NOMO-1 (cell line): ENCODE data around the gene ZMIZ1.

ENCODE experiments used
- DNase-seq, 2 experiments: peaks; one replicate each; lab custom pipeline; 2025; ENCODE audit not compliant: unreplicated experiment in 2 of 2; lab: John Stamatoyannopoulos, UW

ZMIZ1 gene

DNA sequence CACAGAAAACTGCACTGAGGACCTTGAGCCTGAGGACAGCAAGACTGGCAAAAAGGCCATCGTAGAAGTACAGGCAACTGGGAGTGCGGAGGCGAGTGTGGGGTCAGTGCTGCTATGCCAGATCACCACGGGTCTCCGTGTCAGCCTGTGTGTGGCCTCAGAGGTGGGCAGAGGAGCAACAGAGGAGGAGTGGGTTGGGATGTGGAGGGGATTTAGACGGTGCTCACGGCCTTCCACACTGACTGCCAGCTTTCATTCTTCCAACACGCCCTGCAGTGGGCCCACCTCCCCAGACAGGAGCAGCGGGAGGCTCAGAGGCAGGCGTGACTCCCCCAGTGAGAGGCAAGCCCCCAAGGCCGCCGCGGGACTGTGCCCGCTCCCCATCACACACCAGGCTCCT lies 17.0 kb upstream of the ZMIZ1 start:
- no peak for DNase-seq

DNA sequence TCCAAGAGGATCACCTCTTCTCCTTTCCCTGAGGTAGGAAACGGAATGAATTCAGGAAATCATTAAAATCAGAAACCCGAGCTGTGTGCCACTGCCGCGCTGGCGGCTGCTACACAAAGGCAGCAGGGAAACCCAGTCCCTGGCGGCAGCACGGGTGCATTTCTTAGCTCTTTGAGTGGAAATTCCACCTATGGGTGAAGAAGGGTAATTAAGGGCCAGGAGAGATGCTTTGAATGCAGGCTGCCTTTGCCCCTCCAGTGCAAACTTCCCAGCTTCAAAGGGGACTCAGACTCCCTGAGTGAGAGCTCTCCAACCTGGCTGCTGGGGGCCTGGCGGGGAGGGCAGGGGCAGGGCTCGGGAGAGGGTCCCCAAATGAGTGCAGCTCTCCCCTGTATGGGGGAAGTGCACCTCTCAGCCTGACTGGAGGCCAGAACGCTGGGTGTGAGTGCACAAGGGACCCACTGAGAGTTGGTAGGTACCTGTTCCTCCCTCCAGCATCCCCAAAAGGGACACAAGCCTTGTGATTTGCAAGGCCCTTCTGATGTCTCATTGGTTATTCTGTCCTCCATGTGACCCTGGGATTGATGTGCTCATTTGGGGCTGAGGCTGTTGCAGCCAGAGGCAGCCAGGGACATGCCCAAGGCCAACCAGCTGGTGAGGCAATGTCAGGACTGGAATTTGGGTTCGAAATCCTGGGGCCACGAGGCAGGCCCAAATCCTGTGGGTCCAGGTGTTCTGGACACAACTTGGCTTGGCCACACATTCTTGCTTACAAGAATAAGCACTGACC lies 16.3 kb upstream of the ZMIZ1 start:
- DNase-seq, result no peak

DNA sequence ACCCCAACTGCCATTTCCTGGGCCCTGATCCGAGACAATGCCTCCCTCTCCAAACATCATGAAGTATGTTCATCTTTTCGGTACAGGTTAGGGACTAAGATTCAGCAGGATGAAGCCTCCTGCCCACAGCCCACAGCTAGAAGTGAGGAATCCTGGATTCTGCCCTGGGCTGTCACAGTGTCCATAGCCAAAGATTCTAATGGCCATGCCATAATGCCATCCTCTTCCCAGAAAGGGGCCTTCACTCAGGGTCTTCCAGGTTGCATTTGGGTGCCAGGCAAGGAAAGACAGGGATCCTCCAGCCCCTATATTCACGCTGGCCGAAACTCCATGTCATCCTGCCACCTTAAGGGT lies 15.7 kb upstream of the ZMIZ1 start:
- no peak for DNase-seq

DNA sequence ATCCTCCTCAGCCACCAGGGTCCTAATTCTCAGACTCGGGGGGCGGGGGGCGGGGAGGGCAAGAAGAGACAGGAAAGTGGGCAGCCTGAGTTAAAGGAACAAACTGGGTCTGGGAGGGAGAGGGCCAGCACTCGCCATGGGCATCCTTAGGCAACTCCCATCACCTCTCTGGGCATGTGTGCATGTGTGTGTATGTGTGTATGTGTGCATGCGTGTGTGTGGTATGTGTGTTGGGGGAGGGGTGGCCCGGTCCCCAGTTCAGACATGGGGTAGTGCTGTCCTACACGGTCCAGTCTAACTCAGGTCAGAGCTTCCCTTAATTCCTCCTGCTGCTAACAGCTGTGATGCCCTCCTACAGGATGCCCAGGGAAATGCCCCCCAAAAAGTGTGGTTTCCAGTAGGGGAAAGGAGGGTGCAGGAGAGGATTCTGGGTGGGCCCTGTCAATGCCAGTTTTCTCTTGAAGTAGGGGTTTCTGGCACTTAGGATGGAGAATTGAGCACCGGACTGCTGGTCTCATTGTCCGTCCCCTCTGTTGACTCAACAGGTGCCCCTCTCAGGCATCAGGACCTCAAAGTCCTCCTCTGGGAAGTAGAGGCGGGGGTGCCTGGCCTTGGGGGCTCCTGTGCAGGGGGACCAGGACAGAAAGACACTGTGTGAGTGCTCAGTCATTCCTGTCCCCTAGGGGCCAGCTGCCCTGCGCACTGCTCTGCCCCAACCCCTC lies 15.1 kb upstream of the ZMIZ1 start:
- DNase-seq, result no peak

DNA sequence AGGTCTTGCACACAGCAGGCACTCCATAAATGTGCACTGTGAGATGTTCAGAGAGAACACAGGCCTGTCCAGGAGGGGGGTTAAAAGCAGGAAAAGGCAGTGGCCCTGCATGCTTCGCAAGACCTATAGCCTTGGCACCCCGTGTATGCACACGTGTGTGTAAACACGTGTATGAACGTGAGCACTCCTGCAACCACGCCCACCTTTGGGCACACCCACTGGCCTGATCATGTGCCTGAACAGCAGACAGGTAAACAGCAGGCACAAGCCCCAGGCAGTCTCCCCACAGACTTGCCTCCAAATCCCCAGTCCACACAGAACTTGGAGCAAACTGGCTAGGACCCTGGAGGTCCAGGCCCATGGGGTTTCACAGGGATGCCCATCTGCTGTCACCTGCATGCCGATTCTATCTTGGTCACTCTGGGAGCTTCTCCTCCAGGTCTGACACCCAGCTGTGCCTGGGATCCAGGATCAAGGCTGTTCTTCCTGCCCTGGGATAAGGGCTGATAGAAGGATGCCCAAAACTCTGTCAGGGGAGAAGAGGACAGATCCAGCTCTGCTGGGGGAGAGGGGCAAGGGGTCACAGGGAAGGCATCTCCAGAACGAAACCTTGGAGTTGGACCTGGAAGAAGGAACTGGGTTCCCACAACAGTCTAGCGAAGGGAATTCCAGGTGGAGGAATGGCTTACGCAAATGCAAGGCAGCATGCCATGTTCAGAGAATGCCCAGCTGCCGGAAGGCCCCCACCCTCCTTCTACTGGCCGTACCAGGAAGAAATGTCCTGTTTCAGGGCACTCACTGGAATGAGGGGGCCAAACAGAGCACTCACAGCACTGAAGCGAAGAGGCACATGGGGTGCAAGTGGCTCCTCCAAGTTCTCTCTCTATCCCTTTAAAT lies 14.3 kb upstream of the ZMIZ1 start:
- DNase-seq, result no peak

DNA sequence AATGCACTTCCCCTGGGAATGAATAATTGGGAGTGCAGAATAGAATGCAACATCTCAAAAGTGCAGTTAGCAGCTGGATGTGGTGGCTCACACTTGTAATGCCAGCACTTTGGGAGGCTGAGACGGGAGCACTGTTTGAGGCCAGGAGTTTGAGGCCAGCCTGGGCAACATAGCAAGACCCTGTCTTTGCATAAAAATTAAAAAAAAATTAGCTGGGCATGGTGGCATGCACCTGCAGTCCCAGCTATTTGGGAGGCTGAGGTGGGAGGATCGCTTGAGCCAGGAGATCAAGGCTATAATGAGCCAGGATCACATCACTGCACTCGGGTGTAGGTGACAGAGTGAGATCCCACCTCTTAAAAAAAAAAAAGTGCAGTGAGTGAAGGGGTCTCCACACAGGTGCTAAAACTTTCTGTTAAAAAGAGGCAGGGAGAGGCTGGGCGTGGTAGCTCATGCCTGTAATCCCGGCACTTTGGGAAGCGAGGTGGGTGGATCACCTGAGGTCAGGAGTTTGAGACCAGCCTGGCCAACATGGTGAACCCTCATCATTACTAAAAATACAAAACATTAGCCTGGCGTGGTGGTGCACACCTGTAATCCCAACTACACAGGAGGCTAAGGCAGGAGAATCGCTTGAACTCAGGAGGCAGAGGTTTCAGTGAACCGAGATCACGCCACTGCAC lies 13.5 kb upstream of the ZMIZ1 start:
- DNase-seq, result no peak

DNA sequence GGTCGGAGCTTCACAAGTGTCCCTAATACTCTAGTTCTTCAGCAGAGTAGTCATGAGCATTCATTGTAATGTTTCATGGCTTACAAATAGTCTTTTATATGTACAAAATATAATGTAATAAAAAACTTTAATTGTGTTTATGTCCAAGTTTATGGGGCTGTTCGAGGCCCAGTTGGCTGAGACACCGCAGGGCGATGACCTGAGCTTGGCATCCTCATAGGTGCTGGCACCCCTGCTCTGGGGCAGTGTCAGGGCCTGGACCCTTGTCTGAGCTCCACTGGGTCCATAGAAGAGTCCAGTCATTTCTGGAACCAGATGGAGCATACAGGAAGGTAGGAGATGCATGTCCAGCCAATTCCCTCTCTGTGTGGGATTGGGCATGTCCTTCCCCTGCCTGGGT lies 12.9 kb upstream of the ZMIZ1 start:
- DNase-seq, result no peak

DNA sequence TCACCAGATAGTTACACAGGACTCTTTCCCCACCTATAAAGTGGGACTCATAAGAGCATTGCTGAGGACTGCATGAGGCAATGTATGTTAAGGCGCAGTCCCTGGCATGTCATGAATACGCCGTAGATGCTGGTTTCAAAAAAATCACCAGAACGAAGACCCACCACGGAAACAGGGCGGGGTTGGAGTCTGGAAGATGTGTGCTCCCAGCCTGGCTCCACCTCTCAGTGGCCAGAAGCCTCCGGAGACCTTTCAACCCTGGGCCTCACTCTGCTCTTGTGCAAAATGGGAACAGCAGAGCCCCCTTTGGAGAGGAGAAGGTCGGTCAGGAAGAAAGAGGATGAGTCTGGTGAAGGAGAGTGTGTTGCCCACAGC lies 12.4 kb upstream of the ZMIZ1 start:
- no peak for DNase-seq

DNA sequence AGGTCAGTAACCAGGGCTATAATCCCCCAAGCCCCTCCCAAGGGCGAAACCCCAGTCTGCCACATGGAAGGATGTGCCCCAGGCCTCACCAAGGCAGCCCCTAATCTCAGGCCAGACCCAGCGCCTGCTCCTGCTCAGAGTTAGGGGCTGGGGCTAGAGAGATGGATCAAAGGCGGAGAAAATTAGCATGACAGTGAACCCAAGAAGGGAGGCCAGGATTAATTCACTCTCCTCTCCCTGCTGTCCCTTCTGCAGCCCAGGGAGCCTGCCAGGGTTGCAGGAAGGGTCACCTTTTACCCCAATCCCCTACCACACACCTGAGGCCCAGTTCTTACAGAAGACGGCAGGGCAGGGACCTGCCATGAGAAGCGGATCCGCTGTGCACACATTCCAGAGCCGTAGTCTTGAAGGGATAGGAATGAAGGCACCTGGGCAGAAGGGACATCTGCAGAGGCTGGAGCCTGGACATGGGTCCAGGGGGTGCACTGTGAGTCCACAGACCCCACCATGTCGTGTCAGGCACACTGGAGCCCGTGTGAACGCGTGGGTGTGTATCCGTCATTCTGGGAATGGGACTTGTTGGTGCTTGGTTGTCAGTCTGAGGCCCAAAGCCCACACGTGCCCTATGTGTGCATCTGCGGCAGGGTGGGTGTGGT lies 11.9 kb upstream of the ZMIZ1 start:
- DNase-seq, result no peak

DNA sequence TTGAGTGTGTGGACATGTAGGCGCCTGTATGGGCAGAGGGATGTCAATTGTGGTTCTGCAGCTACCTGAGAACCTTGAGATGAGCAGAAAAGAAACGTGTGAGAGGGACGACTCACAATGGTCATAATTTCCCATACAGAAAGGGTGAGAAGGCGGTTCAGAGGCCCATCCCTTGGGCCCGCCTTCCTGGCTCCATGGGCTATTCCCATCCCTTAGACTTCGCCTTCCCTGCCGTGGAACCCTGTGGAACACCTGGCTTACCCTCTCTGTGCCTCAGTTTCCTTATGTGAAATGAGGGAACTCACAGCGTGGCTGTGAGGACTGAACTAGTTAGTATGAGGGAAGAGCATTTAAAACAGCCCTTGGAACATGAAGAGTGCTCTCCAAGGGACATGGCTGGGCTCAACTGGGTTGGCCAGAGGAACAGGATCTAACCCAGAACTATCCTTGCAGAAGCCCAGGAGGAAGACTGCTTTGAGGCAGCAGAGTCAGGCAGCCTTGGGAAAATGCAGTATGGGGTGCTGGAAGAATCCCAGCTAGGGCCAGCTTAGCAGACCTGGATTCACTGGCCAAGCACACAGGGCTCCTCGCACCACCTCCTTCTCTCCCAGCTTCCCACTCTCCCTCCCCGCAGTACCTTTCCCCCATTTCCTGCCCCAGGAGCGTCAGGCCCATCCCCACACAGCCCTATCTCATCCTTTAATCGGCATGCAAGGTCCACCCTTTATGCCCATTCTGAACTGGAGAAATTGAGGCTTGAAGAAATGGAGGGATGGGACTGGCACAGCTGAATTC lies 11.1 kb upstream of the ZMIZ1 start:
- no peak for DNase-seq

DNA sequence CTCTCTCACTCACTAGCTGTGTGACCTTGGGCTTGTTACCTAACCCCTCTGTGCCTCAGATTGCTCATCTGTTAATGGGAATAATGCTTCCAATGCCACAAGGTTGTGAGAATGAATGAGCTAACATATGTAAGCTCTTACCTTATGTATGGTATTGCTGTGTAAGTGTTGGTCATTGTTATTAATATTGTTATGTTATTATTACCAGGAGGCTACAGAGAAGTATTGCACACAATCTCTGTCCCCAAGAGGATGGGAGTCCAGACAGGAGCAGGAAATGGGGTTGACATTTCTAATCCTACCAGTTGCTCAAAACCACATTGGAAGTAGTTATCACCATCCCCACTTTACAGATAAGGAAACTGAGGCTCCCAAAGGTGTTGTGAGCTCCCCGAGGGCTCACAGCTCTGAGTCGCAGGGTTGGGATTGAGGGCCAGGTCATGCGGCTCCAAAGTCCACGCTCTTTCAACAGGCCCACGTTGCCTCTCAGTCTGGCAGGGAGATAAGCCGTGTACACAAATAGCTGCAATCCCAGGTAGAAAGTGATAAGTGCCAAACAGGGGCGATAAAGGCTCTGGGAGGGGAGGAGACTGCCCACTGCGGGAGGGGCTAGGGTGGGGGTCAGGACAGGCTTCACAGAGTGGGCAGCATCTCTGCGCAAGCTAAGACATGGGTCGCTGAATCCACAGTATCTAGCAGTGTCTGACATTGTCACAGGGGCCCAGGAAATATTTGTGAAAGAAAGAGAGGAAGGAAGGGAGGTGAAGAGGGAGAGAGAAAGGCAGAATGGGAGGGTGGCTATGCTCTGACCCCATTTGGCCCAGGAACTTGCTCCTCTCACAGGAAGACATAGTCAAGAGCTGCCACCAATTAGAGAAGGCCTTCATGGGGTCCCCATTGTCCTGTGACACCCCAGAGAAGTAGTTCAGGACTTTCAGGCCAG lies 9.6 kb upstream of the ZMIZ1 start:
- DNase-seq, result no peak

DNA sequence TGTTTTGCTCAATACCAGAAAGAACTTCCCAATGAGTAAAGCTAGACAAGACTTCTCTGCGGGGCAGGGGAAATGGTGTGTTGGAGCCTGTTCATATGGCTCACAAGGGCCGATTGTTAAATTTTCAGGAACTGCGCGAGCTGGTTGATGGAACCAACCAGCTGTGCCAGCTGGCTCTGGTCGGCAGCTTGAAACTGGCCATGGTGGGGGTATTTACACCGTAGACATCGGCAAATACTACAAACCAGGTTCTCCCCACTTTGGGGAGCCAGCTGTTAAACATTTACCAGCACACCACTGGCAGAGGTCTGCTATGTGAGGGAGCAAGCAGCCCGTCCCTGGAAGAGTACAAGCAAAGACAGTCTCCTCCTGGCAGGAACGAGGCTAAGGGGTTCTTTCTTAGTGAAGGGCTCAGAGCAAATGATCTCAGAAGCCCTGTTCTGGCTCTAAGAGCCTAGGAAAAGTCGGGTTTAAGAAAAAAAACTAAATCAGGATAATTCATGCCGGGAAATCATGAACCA lies 8.8 kb upstream of the ZMIZ1 start:
- no peak for DNase-seq

DNA sequence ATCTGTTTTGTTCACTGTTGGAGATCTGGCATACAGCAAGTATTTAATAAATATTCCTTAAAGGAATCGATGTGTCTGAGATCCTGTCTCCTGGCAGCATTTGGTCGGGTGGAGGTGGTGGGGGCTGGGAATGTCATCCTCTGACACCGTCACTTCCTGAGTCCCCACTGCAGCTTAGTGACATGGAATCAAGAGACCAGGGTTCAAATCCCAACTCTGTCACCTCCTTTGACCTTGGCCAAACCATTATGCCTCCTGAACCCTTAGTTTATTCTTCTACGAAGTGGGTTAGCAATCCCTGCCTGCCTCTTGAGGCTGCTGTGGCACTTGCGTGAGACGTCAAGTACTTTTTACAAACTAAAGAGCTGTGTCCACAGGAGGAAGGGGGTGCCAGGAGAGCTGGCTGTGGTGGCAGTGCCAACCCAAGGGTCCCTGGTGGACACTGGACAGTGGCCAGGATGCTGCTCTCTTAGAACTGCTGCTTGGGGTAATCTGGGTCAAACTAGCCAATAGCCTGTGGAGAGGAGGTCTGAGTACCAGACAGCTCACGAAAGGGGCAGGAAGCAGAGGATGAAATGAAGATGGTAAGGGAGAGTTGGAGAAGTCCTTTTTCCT lies 8.0 kb upstream of the ZMIZ1 start:
- DNase-seq, result no peak

DNA sequence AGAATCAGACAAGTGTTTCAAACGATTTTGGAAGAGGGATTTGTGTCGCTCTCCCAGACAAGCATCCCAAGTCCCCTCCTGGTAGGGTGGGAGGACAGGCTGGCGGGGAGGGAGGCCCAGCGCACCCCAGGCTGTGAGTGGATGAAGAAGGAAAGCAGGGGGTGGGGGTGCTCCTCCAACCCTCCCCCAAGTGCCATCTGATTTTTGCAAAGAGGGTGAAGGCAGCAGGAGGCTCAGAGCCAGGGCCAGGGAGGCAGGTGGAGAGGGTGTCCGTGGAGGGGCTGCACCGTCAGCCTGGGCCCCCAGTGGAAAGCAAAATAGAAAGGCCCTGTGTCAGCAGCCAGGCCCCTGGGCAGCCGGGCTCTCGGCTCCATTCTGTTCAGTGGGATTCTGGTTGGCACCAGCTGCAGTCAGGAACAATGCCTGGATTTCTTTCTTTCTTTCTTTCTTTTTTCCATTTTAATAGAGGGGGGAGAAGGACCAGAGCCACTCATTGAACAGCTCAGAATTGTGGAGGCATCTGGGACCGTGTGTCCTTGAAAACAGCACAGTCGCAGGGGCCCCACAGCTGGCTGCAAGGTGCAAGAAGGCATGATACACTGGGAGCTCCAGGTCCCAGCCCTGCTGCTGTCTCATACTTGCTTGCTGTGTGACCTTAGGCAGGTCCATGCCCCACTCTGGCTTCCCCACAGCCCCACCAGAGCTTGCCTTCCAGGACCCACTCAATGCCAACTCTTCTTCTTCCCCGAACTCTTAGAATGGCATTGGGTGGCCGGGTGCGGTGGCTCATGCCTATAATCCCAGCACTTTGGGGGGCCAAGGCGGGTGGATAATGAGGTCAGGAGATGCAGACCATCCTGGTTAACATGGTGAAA lies 7.1 kb upstream of the ZMIZ1 start:
- no peak for DNase-seq

DNA sequence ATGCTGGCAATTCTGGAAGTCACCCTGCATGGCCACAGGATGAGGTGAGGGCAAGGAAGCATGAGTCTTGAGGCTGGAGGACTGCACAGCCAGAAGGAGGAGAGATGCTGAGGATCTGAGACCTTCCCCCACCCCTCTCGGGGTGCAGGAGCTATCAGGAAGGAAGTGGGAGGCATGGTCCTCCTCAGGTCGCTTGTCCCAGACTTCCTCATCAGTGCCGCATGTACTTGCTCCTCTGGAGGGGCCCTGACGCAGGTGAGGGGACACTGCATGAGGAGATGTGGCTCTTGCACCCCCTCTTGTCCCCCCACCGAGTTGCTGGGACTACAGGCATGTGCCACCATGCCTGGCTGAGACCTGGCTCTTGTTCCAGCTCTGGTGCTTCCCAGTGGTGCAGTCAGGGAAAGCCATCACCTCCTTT lies 5.7 kb upstream of the ZMIZ1 start:
- DNase-seq, result no peak

DNA sequence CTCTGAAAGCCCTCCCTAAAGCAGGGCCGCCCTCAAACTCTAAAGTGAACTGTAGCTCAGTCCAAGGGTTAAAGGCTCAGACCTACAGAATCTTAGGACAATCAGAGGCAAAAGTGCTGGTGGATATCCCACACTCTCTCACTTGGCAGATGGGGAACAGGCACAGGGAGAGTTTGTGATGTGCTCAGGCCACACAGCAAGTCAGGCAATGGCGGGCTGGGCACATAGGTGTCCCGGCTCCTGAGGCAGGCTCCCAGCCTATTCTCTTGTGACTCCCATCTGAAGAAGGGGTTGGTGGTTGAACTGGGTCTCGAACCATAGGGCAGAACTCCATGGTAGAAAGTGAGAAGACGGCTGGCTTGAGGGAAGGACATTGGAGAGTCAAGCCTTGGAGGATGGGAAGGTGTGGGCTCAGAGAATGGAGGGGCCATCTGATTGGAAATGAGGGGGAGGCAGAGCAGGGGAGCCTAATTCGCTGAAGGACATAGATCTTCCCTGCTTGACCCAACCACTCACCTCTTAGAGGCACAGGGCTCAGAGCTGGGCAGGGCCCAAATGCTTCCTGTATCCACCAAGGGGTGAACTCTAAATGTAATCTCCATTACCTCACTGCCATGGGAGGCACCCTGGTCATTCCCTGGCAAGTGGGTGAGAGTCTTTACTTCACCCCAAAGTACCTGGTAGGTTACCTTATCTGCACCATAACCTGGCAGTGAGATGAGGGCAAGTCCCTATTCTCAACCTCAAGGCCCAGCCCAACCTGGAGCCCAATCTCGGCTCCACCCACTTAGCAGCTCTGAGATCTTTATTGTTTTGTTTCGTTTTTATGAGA lies 4.9 kb upstream of the ZMIZ1 start:
- no peak for DNase-seq
